GM03348 (cell line): Measurements from ENCODE around the gene RTN4RL1.

Experiments used
- DNase-seq: peaks from one replicate; pipeline ENCODE4 v3.0.0; 2012; ENCODE audit warnings: low spot score

The RTN4RL1 gene

GRCh38 chr17:2043785-2044184, 18.7 kb upstream of the RTN4RL1 start:
- peak; percentile 73 for DNase-seq

- DNase-seq: no peak
Measured at GRCh38 chr17:2042933-2043332, 17.8 kb upstream of the RTN4RL1 start.

GRCh38 chr17:2042390-2042847, 17.3 kb upstream of the RTN4RL1 start:
- DNase-seq: no peak

- peak; percentile 95 for DNase-seq
Measured at GRCh38 chr17:2041561-2042389, 16.6 kb upstream of the RTN4RL1 start, which contains the start of gene OVCA2. Gene OVCA2, plus strand, starts transcription at chr17:2042022. Its CDS starts 26 bp downstream, at chr17:2042048.

GRCh38 chr17:2040942-2041560, 15.9 kb upstream of the RTN4RL1 start:
- no peak for DNase-seq

- no peak for DNase-seq
Measured at GRCh38 chr17:2040219-2040827, 15.2 kb upstream of the RTN4RL1 start.

- no peak for DNase-seq
Measured at GRCh38 chr17:2037155-2037554, 12.0 kb upstream of the RTN4RL1 start.

- no peak for DNase-seq
Measured at GRCh38 chr17:2035541-2036488, 10.7 kb upstream of the RTN4RL1 start.

GRCh38 chr17:2034806-2035540, 9.8 kb upstream of the RTN4RL1 start:
- peak; percentile 80 for DNase-seq

- DNase-seq: peak; percentile 76
Measured at GRCh38 chr17:2034157-2034556, 9.0 kb upstream of the RTN4RL1 start.

GRCh38 chr17:2033153-2033552, 8.0 kb upstream of the RTN4RL1 start:
- DNase-seq: no peak

- no peak for DNase-seq
Measured at GRCh38 chr17:2030779-2031163, 5.6 kb upstream of the RTN4RL1 start.

- peak; percentile 95 for DNase-seq
Measured at GRCh38 chr17:2029911-2030778, 5.0 kb upstream of the RTN4RL1 start, which contains the start of gene DPH1. Gene DPH1, plus strand, starts transcription at chr17:2030153. Its CDS starts 17 bp downstream, at chr17:2030170.

GRCh38 chr17:2028737-2029136, 3.6 kb upstream of the RTN4RL1 start:
- no peak for DNase-seq

GRCh38 chr17:2028234-2028614, 3.1 kb upstream of the RTN4RL1 start:
- no peak for DNase-seq

GRCh38 chr17:2027528-2028233, 2.5 kb upstream of the RTN4RL1 start:
- no peak for DNase-seq

GRCh38 chr17:2025622-2026309, 632 bp upstream of the RTN4RL1 start:
- DNase-seq: peak; percentile 89

GRCh38 chr17:2024572-2025219, 438 bp downstream of the RTN4RL1 start:
- peak; percentile 33 for DNase-seq
